ENCODE data around the gene ATOH8. TPM values are rescaled to one million over a fixed set of nuclear protein-coding genes. Genes with fewer than 3 reads are reported as not detected.
A peak's percentile ranks its signal among the peaks of the same experiment; 100 is the strongest.

Gene ATOH8, protein sequence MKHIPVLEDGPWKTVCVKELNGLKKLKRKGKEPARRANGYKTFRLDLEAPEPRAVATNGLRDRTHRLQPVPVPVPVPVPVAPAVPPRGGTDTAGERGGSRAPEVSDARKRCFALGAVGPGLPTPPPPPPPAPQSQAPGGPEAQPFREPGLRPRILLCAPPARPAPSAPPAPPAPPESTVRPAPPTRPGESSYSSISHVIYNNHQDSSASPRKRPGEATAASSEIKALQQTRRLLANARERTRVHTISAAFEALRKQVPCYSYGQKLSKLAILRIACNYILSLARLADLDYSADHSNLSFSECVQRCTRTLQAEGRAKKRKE
- total RNA-seq = 10 to 100 TPM; 34.5 to 79.5 (median 59.6) TPM

- 0% methylated on average over 1 to 5 of the region's 81 CpGs for WGBS, 2 donors (ENCODE audit: low coverage in 1 of 2)
- Histone ChIP-seq H3K27me3 (no peaks in the 10 kb centered on the region), H3K36me3 (peaks cover 0 to 8% of the 10 kb centered on the region in 2 donors), H3K27ac (peak within 1 kb of the TSS; percentile 10 to 89 (median 86)), H3K9me3 (no peaks in the 10 kb centered on the region), H3K4me3 (peak within 1 kb of the TSS; percentile 82 to 83), H3K4me1 (peaks cover 0 to 93% (median 56%) of the 10 kb centered on the region in 3 donors)
- peak; percentile 53 for ATAC-seq
- TF ChIP-seq POLR2A (IDR thresholded peaks at IDR 0.05) = peak; percentile 44 to 58
- TF ChIP-seq EP300 (IDR thresholded peaks at IDR 0.05) = no peak
- peak; percentile 15 for TF ChIP-seq POLR2AphosphoS5 (IDR thresholded peaks at IDR 0.05)
These were observed at the start of gene ATOH8 for GRCh38 chr2:85753525-85754312. Gene ATOH8 (plus strand): TSS chr2:85753991. CDS start chr2:85754190, 199 bp downstream.

GRCh38 chr2:85704038-85704437 is 49.8 kb upstream of the ATOH8 start:
- no peak overlapping the region for H3K27ac ChIP-seq
- no peak for ATAC-seq
- H3K4me1 ChIP-seq = peaks cover 0 to 19% (median 12%) of the 10 kb centered on the region in 3 donors
- H3K36me3 ChIP-seq = no peaks in the 10 kb centered on the region
- TF ChIP-seq POLR2A (IDR thresholded peaks at IDR 0.05) = no peak
- TF ChIP-seq, protein P1, sequence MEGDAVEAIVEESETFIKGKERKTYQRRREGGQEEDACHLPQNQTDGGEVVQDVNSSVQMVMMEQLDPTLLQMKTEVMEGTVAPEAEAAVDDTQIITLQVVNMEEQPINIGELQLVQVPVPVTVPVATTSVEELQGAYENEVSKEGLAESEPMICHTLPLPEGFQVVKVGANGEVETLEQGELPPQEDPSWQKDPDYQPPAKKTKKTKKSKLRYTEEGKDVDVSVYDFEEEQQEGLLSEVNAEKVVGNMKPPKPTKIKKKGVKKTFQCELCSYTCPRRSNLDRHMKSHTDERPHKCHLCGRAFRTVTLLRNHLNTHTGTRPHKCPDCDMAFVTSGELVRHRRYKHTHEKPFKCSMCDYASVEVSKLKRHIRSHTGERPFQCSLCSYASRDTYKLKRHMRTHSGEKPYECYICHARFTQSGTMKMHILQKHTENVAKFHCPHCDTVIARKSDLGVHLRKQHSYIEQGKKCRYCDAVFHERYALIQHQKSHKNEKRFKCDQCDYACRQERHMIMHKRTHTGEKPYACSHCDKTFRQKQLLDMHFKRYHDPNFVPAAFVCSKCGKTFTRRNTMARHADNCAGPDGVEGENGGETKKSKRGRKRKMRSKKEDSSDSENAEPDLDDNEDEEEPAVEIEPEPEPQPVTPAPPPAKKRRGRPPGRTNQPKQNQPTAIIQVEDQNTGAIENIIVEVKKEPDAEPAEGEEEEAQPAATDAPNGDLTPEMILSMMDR (IDR thresholded peaks at IDR 0.05) = no peak
- no peak for TF ChIP-seq POLR2AphosphoS5 (IDR thresholded peaks at IDR 0.05)
- no peak for TF ChIP-seq EP300 (IDR thresholded peaks at IDR 0.05)
- H3K9me3 ChIP-seq = no peaks in the 10 kb centered on the region
- no peaks in the 10 kb centered on the region for H3K27me3 ChIP-seq
- H3K4me3 ChIP-seq = no peak overlapping the region
- 73 to 82% methylated on average over 3 of the region's 3 CpGs for WGBS, 2 donors (ENCODE audit: low coverage in 1 of 2)

GRCh38 chr2:85704800-85705679 is 48.8 kb upstream of the ATOH8 start:
- no peaks in the 10 kb centered on the region for H3K9me3 ChIP-seq
- H3K27ac ChIP-seq = peak overlapping the region; percentile 54 to 80 (median 68)
- WGBS, 2 donors (ENCODE audit: low coverage in 1 of 2) = 72 to 76% methylated on average over 4 to 5 of the region's 8 CpGs
- no peaks in the 10 kb centered on the region for H3K27me3 ChIP-seq
- no peaks in the 10 kb centered on the region for H3K36me3 ChIP-seq
- no peak for ATAC-seq
- H3K4me3 ChIP-seq = no peak overlapping the region
- H3K4me1 ChIP-seq = peaks cover 0 to 26% (median 12%) of the 10 kb centered on the region in 3 donors
- TF ChIP-seq EP300 (IDR thresholded peaks at IDR 0.05) (no peak), POLR2AphosphoS5 (IDR thresholded peaks at IDR 0.05) (no peak), POLR2A (IDR thresholded peaks at IDR 0.05) (no peak)
- TF ChIP-seq, protein P1 (IDR thresholded peaks at IDR 0.05) = no peak

DNA sequence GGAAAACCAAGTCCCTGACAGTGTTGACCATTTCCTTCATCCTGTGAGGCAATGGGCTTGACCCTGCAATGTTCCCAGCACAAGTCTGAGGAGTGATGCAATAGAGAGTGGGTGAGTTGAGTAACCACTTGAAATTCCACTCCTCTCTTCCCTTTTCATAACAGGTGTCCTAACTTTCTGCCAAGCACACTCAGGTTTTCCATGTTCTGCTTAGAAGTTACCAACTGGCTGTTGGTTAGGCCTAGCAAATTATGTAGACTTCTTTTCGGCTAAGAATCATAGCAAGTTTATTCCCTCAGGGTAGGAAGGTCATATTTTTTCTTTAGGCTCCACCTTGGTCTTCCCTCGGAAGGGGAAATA is 48.1 kb upstream of the ATOH8 start:
- TF ChIP-seq POLR2AphosphoS5 (IDR thresholded peaks at IDR 0.05) (peak; percentile 99), POLR2A (IDR thresholded peaks at IDR 0.05) (no peak), EP300 (IDR thresholded peaks at IDR 0.05) (no peak)
- TF ChIP-seq, protein P1 (IDR thresholded peaks at IDR 0.05) = no peak
- Histone ChIP-seq H3K4me3 (no peak overlapping the region), H3K36me3 (no peaks in the 10 kb centered on the region), H3K27me3 (no peaks in the 10 kb centered on the region), H3K4me1 (peaks cover 0 to 27% (median 12%) of the 10 kb centered on the region in 3 donors), H3K9me3 (no peaks in the 10 kb centered on the region), H3K27ac (peak overlapping the region; percentile 26 to 80 (median 69))
- peak; percentile 92 for ATAC-seq
- 75 to 100% methylated on average over 1 of the region's 2 CpGs for WGBS, 2 donors (ENCODE audit: low coverage in 1 of 2)

DNA sequence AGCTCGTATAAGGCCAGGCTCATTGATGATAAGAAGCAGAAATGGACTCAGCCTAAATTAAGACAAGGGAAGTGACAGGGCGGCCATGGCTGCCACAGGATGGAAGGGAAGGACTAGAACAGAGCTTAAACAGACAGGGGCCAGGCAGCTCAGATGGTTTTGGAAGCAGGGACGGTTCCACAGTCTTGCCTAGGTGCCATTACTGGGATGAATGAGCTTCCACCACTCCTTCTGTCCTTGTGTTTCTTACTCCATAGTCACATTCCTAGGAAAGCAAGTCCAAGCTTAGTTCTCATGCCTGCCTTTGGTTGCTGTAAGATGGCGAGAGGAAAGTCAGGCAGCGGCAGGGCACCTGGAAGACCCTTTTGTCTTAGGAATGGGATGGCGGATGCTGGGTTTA is 47.7 kb upstream of the ATOH8 start:
- ATAC-seq = no peak
- peak overlapping the region; percentile 26 to 80 (median 68) for H3K27ac ChIP-seq
- WGBS, 2 donors (ENCODE audit: low coverage in 1 of 2) = 90 to 94% methylated on average over 3 of the region's 6 CpGs

More for the DNA sequence above, 47.7 kb upstream of the ATOH8 start:
- no peaks in the 10 kb centered on the region for H3K9me3 ChIP-seq
- H3K4me3 ChIP-seq = no peak overlapping the region
- H3K36me3 ChIP-seq = no peaks in the 10 kb centered on the region
- no peaks in the 10 kb centered on the region for H3K27me3 ChIP-seq
- H3K4me1 ChIP-seq = peaks cover 0 to 27% (median 12%) of the 10 kb centered on the region in 3 donors
- no peak for TF ChIP-seq EP300 (IDR thresholded peaks at IDR 0.05)
- TF ChIP-seq, protein P1 (IDR thresholded peaks at IDR 0.05) = no peak
- TF ChIP-seq POLR2AphosphoS5 (IDR thresholded peaks at IDR 0.05) = no peak
- no peak for TF ChIP-seq POLR2A (IDR thresholded peaks at IDR 0.05)
